IPS-18c (cell line): ENCODE measurements around the gene CPNE1.

Experiments used
- H3K4me3 ChIP-seq: 2 replicates; pipeline ENCODE4 v1.7.0; 2013; ENCODE audit warnings: low read depth, mild to moderate bottlenecking, low read length, moderate library complexity; ENCODE audit not compliant: insufficient read depth
- H3K9me3 ChIP-seq: one replicate; pipeline ENCODE4 v1.6.1; 2013; ENCODE audit warnings: mild to moderate bottlenecking, low read length, moderate library complexity; ENCODE audit not compliant: control insufficient read depth, insufficient read depth

CPNE1 gene

DNA sequence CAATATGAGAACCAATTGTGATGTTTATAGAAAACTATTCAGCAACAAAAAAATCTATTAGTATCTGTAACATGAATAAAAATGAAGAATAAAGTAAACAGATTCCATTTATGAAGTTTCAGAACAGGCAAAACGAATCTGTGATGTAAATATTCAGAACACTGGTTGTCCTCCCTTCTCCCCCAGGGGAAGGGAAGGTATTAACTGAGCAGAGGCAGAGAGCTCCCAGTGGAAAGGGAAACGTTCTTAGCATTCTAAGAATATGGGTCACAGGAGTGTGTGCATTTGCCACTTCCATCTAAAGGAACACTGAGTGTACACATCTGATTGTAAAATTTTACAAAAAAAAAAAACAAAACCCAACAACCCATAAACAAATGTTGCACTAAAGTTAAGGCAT, 25.9 kb downstream of the CPNE1 start:
- Histone ChIP-seq H3K4me3 (no peak overlapping the region), H3K9me3 (no peaks in the 10 kb centered on the region)

DNA sequence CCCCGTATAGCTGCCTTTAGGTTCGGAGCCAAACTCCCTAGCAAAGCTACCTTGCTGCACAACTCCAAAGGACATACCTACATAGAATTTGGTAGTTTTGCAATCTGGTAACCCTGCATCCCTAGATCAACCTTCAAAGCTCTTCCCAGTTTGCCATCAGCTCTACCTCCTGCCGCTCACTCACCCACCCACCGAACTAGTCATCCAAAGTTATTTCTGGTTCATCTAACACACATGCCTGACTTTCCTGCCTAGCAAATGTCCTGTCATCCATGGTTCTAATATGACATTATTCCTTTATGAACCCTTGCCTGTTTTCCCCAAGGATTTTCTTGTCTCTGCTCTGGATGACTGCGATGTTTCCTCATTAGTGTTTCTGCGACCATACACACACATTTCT, 27.4 kb downstream of the CPNE1 start:
- Histone ChIP-seq H3K4me3 (no peak overlapping the region), H3K9me3 (no peaks in the 10 kb centered on the region)

DNA sequence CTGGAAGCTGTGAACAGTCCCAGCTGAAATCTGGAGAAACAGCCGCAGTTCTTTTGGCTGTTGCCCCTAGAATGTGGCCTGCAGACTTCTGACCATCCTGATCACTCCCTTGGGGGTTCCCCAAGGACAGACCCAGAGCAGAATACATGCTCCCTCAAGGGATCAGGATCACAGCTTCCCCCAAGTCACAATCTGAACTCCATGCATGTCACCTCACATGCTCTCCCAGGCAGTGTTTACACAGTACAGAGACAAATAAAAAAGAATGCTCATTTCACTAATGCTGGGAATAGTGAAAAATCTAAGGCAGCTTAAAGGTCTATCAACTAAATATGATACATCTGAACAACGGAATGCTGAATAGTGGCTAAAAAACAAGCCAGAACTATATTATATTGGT, 28.6 kb downstream of the CPNE1 start:
- Histone ChIP-seq H3K9me3 (no peaks in the 10 kb centered on the region), H3K4me3 (no peak overlapping the region)

DNA sequence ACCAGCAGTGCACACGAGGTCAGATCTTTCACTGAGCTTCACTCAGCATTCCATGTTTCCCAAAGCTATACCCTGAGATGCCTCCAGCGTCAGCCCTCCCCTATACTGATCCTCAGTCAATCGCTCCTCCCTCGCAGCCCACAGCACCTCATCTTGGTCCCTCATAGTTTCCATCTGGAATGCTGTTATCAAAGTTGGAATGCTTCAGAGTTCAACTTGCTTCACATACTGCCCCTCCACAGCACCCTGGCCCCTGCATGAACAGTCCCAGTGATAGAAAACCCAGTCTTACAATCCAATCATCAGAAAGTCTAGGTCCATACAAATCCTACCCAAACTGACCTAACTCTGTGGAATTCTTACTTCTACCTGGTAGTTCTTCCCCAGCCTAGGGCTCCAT, 29.0 kb downstream of the CPNE1 start:
- Histone ChIP-seq H3K4me3 (no peak overlapping the region), H3K9me3 (no peaks in the 10 kb centered on the region)

DNA sequence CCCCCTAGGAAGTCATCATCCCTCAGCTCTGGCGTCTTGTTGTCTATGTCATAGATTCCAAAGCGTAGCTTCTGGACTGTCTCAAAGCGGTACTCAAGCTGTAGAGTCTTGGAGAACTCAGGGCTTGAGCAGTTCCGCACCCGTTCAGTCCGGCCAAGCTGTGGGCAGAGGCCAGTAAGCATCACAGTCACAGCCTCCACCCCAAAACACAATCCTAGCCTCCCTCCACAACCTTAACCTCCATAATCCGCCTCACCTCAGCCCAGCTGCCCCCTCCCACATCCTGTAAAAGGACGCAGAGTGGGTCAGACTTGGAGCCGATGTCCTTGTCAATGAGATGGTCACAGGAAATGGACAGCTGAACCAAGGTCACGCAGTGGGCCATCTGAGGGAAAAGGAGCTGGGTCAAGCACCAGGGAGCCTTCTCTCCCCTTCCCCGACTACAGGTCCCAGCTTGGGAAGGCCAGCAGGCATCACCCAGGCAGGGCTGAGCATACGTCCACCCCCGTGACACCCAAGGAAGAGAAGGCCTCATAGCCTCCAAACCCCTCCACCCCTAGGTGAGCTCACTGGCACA, 32.1 kb downstream of the CPNE1 start:
- Histone ChIP-seq H3K9me3 (no peaks in the 10 kb centered on the region), H3K4me3 (no peak overlapping the region)

DNA sequence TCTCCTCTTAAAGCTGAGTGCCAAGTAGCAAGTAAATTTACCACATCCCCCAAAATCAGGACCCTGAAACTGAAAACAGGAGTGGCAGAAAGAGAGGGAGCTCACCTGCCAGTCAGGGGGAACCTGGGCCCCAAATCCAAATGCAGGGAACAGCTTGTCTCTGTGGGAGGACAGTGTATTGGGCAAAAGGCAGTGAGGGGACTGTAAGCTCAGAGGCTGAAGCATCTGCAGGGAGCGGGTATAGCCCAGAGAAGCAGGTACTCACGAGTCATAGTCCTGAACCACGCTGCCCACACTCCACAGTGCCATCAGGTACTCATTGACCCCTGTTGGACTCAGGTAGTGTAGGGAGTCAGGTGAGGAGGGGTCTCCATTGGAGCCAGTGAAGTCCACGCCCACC, 34.1 kb downstream of the CPNE1 start:
- no peak overlapping the region for H3K4me3 ChIP-seq

DNA sequence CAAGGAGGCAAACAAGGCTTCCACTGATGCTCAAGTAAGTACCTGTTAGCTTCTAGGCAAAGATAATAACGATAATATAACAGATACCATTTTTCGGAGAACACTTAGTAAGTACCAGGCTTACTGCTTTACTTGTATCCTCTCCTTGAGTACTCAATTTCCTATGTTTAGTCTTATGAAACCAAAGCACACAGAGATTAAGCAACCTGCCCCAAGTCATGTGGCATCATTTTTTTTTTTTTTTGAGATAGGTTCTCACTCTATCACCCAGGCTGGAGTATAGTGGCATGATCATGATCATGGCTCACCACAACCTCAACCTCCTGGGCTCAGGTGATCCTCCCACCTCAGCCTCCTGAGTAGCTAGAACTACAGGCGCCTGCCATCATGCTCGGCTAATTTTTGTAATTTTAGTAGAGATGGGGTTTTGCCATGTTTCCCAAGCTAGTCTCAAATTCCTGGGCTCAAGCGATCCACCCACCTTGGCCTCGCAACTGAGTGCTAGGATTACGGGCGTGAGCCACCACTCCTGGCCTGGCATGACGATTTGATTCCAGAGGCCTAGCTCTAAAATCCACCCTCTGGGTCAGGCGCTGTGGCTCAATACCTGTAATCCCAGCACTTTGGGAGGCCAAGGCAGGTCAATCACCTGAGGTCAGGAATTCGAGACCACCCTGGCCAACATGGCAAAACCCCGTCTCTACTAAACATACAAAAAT, 35.1 kb downstream of the CPNE1 start:
- H3K4me3 ChIP-seq, result no peak overlapping the region

More for the DNA sequence above, 34.1 kb downstream of the CPNE1 start:
- H3K9me3 ChIP-seq, result no peaks in the 10 kb centered on the region

DNA sequence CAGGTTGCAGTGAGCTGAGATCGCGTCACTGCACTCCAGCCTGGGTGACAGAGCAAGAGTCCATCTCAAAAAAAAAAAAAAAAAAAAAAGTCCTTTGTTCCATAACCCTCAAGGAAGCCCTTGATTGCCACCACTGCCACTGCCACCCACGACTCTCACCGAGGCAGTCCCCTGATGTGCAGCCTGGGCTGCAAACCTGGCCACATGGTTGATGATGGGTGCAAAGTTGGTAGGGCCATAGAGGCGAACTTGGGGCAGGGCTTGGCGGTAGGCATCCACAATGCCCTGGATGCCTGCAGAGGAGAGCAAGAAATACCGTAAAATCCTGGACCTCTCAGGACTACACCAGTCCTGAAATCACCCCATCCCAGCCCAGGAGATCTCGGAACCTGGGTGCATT, 37.6 kb downstream of the CPNE1 start:
- Histone ChIP-seq H3K4me3 (no peak overlapping the region), H3K9me3 (no peaks in the 10 kb centered on the region)

More for the DNA sequence above, 35.1 kb downstream of the CPNE1 start:
- H3K9me3 ChIP-seq, result no peaks in the 10 kb centered on the region

DNA sequence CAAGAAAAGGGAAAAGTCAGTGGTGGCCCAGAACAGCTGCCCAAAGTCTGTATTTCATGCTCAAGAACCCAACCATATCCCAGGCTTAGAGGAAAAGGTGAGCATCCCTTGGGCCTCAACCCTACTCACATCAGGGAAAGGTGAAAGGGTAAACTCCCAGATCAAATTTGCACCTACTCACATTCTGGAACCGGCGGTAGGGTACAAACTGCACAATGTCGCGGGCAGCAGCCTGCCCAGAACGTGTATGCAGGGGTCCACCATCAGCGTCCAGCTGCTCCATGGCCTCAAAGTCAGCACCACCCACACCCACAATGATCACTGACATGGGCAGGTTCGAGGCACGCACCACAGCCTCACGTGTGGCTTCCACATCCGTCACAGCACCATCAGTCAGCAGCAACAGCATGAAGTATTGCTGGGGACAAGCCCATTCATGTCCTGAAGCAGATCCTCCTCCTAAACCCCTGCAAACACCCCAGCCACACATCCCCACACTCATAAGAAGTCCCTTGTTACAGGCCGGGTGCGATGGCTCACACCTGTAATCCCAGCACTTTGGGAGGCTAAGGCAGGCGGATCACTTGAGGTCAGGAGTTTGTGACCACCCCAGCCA, 38.2 kb downstream of the CPNE1 start:
- Histone ChIP-seq H3K9me3 (no peaks in the 10 kb centered on the region), H3K4me3 (no peak overlapping the region)

DNA sequence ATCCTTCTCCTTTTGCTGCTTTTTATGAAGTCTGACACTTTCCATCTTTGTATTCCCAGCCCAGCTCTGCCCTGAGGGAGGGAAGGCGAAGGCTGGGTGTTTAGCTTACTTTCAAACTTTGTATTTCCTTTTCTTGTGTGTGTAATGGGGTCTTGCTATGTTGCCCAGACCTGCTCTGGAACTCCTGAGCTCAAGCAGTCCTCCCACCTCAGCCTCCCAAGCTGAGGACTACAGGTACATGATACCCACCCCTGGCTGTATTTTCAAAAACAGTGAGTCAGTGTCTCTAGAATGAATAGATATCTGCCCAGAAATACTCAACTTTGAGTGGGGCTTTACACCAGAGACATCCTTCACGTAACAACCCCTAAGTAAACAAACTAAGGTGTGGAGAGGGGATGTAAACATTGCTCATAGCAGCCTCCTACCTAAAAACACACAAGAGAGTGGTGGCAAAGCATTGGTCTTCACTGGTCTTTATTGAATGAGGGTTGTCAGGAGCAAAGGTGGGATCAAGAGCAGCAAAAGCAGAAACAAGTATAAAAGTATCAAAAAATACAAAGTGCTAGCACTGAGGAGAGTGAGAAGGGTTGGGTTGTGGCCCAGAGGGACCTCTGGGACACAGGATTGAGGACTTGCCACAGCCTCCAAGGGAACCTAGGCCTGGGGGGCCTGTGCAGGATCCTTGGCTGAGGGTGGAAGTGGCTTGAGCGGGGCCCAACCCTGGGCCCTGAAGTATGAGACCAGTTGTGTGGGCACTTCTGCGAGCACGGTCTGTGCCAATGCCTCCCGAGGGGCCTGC, 38.9 kb downstream of the CPNE1 start:
- Histone ChIP-seq H3K4me3 (no peak overlapping the region), H3K9me3 (no peaks in the 10 kb centered on the region)

DNA sequence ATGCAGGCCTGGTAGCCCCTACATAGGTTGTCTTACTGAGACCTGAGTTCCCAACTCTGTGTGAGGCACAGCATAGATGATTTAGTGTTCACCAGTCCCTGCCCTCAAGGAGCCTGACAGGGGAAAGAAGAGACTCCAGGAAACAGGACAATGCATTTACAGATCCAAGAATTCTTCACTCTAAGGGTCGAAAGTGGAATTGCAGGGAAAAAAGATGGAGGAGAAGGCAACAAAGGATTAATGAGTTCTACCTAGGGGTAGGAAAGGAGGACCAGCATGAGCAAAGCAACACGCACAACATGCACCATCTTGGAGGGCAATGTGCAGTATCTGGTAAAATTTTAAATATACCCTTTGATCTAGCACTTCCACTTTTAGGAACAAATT, 43.1 kb downstream of the CPNE1 start:
- Histone ChIP-seq H3K9me3 (no peaks in the 10 kb centered on the region), H3K4me3 (no peak overlapping the region)

DNA sequence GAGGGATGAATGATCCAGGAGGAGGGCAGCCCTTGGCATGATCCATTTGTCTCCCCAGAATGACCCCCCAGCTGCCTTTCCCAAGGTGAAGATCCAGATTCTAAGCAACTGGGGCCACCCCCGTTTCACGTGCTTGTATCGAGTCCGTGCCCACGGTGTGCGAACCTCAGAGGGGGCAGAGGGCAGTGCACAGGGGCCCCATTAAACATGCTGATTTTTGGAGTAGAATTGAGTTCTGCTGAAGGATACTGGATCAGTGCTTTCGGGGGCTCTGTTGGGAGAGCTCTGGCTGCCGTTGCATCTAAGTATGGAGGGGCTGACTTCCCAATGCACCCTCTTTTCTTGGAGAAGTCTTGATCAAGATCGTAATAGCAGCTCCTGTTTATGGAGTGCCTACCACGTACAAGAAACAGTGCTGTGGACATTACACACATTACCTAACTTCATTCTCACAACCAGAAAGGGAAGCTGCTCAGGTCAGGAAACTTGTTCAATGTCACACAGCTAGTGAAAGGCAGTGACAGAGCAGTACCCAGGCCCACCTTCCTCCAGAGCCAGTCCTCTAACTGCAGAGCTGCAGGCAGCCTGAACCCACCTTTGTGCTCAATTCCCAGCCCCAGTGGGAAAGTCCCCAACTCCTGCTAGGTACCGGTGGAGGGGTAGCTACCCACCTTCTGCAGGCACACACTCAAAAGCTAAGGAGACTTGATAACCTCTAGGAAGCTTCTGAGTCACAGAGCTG, 43.7 kb downstream of the CPNE1 start:
- Histone ChIP-seq H3K4me3 (no peak overlapping the region), H3K9me3 (no peaks in the 10 kb centered on the region)

DNA sequence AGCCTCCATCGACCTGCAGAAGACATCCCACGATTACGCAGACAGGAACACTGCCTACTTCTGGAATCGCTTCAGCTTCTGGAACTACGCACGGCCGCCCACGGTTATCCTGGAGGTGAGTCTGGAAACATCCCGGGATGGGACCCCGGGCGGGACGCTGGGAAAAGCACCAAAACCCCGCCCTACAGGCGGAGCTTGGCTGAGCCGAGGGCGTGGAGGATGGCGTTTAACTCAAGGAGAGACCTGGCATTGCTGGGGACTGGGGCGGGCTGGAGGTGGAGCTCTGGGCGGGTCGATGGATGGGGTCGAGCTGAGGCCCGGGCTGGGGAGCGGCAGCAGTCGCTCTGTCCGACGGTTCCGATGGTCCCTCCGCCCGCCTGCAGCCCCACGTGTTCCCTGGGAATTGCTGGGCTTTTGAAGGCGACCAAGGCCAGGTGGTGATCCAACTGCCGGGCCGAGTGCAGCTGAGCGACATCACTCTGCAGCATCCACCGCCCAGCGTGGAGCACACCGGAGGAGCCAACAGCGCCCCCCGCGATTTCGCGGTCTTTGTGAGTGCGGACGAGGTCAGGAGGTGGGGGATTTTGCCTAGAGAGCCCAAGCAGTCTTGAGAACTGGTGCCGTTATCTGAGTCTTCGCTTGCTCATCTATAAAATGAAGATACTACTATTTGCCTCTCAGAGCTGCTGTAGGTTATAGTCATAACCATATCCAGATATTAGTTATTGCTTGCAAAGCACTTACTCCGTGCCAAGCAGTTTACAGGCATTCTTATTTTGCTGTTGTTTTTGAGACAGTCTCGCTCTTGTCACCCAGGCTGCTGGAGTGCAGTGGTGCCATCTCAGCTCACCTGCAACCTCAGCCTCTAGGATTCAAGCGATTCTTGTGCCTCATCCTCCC, 45.3 kb downstream of the CPNE1 start:
- Histone ChIP-seq H3K4me3 (peak overlapping the region; percentile 65), H3K9me3 (no peaks in the 10 kb centered on the region)

DNA sequence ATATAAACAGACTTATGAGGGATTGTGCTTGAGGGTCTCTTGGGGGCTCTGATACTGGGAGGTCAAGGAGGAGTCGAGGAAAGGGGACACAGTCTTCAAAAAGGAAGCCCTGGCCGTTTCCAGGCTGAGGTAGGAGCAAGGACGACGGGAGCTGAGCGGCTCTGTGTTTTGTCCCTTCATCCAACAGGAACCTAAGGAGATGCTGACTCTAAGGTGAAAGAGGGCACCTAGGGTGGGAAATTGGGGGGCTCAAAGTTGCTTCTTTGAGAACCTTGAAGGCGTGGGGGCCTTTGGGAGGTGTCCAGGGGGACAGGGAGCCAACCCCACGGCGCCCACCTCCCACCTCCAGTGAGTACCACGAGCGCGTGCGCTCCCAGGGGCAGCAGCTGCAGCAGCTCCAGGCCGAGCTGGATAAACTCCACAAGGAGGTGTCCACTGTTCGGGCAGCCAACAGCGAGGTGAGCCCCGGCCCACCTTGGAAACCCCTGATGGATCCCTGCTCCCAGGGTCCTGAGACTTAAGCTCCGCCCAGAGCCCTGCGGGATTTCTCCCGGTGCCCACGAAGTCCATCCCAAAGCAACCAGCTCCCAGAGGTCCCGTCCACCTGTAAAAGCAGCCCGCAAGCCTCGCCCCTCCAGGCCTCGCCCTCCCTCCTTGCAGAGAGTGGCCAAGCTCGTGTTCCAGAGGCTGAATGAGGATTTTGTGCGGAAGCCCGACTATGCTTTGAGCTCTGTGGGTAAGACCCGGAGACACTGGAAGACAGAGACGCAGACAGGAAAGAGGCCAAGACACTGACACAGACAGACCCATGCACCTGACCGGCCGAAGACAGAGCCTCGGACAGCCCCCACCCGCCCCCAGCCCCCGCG, 46.2 kb downstream of the CPNE1 start:
- H3K4me3 ChIP-seq, result peak overlapping the region; percentile 65

DNA sequence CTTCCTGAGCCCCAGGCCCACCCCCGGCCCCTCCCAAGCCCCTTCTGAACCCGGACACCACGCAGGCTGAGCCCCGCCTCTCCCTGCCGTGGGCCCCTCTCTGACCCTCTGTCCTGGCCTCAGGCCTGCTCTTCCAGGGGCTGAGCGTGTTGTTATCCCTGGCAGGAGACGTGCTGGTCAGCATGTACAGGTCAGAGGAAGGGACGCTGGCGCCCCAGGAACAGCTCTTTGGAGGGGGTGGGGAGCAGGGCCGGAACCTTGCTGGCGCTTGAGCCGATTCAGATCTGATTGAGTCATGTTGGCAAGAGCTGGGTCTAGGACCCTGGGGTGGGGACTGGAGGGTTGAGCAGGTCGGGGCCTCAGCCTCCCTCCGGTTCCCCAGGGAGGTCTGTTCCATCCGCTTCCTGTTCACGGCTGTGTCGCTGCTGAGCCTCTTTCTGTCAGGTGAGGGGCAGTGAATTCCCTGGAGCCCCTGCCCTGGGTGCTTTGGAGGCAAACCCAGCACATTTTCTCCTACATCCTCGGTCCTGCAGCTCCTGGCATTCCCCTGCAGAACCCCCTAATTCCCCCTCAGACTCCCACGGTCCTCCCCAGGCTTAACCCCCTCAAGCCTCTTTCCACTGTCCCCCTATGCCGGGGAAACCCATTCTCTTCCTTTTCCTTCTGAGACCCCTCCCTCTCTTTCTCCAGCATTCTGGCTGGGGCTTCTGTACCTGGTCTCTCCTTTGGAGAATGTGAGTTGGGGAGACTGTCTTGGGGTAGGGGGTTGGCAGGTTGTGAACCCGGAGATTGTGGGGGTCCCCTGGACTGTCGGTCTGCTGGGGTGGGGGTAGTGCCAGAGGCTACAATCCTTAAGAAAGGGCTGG, 47.1 kb downstream of the CPNE1 start:
- H3K9me3 ChIP-seq, result no peaks in the 10 kb centered on the region
- peak overlapping the region; percentile 9 for H3K4me3 ChIP-seq

More for the DNA sequence above, 46.2 kb downstream of the CPNE1 start:
- H3K9me3 ChIP-seq, result no peaks in the 10 kb centered on the region
